HG03575 (cell line): ENCODE results near the gene TMEM178B.
"Not testable (repeated sequence)": the region's sequence is repeated elsewhere in the genome, so short reads cannot be mapped to it uniquely, and the experiment has no call there.

ENCODE experiments used
- ATAC-seq: cut with Tn5 transposase; IDR thresholded peaks from one replicate; pipeline ENCODE4 v1.9.1; 2021; ENCODE audit not compliant: unreplicated experiment, insufficient number of reproducible peaks, low FRiP score; ENCODE audit errors: extremely low read depth

Gene TMEM178B

DNA sequence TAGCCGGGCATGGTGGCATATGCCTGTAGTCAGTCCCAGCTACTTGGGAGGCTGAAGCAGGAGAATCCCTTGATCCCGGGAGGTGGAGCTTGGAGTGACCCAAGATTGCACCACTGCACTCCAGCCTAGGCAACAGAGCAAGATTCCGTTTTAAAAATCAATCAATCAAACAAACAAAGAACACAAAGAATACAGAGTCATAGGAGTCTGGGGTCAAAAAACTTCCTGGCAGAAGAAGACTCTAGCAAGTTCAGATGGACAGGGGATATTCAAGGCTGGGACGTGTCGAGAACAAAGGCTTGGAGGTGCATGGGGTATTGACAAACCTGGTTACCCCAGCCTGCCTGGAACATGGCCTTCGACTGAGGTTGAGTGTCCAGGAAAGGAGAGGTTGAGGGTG is 248.5 kb downstream of the TMEM178B start:
- no peak for ATAC-seq

DNA sequence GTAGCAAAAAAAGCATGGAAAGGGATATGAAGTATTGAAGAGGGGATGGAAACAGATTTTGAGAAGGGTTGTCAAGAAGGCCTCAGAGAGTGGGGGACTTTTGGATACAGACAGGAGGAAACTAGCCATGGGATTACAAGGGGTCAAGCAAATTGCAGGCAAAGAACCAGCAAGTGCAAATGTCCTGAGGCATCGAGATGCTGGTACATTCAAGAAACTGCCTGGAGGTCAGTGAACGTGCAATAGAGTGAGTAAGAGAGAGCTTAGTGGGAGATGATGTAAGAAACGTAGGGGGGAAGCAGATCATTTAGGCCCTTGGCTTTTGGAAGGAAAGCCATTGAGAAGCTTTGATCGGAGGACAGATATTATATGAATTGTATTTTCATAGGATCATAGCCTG is 250.0 kb downstream of the TMEM178B start:
- ATAC-seq = no peak

DNA sequence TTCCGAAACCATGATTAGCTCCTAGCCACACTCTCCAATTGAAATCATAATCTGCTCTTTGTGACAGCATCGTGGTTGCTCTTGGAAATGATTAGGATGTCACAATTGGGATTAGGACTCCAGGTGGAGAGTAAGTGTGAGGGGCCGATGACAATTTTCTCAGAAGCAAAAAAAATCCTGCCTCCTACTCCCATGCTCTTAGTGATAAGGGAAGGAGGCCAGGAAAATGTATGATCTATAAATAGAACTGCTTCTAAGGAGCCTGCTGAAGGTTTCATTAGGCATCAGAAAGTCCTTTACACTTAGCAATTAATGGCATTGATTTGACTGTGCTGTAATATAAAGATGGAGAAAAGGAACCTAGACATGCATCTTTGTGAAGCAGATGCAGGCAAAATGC is 251.0 kb downstream of the TMEM178B start:
- ATAC-seq = no peak

DNA sequence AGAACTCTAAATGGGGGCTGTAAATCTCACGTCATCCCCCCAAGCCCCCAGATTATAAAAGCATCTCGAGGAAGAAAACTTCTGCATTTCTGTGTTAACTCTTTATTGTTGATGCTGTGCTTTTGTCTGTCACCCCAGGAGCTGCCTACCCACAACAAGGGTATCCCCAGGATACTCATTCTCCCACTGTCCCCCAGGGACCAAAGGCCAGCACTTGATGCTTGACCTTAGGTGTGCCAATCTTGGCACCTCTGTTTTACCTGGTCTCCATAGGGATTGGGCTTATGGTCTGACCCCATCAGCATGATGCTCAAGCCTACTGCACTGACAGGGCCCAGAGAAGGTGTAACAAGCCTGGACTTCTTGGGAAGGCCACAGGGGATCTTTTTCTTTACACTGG is 251.4 kb downstream of the TMEM178B start:
- ATAC-seq = no peak

DNA sequence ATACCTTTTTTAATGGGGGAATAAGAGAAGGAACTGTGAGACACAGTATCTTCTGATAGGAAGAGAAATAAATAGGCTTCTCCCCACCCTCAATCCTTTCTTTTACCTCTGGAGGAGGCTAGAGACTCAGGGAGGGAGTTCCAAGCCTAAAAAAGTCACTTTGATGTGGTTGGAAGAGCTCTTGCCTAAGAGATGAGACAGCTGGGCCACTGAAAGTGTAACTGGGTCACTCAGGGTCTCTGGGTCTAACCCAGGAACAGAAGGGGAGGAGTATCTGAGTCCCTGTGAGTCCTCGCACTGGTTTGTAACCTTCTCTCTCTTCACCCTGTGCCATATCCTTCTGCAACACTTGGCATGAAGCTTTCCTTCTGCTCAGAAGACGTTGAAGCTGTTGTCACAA is 254.4 kb downstream of the TMEM178B start:
- ATAC-seq = no peak

DNA sequence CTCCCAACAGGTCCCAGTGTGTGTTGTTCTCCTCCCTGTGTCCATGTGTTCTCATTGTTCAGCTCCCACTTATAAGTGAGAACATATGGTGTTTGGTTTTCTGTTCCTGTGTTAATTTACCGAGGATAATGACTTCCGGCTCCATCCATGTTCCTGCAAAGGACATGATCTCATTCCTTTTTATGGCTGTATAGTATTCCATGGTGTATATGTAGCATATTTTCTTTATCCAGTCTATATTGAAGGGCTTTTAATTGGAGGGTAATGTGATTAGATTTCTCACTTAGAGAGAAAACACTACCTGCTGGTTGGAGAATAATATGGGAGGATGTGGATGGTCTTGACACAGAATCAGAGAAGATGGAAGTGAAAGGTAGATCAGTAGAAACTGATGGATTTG is 256.4 kb downstream of the TMEM178B start:
- ATAC-seq = not testable (repeated sequence)

DNA sequence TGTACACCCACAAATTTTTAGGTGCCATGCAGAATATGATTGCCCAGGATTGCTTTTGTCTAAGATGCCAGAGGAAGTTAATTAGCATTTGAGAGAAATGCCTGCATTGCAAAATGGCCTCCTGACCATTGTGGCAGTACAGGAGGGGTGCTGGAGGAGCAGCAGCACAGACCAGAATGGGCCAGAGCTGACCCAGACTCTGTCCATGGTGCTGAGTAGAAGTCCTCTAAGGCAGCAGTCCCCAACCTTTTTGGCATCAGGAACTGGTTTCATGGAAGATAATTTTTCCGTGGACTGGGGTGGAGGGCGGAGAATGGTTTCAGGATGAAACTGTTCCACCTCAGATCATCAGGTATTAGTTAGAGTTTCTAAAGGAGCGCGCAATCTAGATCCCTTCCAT is 259.6 kb downstream of the TMEM178B start:
- ATAC-seq = no peak

DNA sequence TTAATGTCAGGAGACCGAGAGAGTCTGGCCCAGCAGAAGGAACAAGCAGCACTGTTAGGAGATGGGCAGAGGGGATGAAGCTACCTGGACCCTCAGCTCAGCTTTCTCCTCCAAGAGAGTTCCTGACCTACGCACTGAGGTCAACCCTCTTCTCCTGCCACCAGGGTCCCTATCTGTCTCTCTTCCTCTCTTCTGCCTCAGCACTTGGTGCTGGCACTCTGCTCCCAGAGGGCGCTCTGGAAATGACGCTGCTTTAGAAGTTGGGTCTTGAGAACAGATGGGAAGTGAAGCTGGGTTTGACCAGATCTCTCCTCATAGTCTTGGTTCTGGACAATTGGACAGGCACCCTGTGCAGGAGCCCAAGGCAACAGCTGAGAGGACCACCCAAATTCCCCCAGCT is 261.3 kb downstream of the TMEM178B start:
- ATAC-seq = no peak

DNA sequence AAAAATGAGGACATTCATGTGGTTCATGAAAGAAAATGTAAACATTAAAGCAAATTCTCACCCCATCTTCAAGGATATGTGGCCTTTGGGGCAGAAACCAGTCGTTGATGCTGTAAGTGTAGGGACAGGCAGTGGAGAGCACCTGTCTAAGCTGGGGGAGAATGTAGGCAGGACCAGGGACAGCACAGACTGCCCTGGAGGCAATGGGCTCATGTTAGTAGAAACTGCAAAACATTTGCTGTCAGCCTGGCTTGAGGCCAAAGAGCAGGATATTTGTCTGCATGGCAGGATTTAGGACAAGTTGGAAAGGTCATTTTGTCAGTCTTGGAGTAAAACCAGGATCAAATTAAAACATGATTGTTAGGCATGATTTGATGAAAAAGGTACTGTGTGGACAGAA is 265.7 kb downstream of the TMEM178B start:
- no peak for ATAC-seq

DNA sequence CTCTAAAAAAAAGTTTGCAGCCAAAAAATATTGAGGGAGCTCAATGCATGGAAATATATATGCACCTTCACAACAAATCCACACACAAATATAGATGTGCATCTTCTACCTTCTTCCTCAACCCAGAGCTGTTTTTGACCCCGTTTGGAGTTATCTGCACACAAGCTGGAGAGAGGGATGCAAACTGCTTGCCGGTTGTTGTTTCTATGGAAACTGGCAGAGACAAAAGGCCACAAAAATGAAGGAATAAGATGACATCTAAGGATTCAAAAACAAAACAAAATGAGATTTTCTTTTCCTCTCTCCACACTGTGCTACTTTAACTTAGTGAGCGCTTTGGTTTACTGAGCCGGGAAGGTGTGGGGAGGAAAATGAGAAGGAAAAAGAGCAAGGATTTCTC is 267.1 kb downstream of the TMEM178B start:
- no peak for ATAC-seq

DNA sequence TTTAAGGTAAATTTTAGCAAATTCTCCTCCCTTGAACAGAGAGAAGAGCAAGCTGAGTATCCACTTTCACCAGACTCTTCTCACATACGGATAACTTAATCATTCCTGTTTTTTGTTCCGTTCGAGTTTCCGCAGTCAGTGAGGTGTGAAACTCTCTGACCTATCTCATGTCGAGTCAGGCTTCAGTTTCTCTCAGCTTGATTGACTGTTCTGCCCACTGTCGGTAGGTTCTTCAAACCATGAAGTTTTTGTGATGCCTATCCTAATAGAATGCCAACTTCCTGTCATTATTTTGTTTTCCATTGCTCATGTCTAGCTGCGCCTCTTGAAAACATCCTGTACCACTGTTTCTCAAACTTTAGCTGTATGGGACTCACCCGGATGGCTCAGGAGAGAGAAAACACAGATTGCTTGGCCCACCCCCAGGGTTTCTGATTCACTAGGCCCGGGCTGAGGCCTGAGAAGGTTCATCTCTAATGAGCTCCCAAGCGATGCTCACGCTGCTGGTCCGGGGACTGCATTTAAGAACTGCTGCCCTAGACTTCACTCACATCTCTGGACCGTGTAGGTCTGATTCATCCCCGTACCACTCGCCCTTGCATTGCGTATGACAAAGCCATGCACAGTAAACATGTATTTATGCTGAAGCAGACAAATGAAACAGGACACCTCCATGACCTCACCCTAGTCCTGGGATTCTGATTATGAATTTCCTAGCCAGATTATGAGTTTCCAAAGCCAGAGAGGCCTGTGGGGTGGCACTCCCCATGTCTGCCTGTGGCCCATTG is 269.0 kb downstream of the TMEM178B start:
- no peak for ATAC-seq

DNA sequence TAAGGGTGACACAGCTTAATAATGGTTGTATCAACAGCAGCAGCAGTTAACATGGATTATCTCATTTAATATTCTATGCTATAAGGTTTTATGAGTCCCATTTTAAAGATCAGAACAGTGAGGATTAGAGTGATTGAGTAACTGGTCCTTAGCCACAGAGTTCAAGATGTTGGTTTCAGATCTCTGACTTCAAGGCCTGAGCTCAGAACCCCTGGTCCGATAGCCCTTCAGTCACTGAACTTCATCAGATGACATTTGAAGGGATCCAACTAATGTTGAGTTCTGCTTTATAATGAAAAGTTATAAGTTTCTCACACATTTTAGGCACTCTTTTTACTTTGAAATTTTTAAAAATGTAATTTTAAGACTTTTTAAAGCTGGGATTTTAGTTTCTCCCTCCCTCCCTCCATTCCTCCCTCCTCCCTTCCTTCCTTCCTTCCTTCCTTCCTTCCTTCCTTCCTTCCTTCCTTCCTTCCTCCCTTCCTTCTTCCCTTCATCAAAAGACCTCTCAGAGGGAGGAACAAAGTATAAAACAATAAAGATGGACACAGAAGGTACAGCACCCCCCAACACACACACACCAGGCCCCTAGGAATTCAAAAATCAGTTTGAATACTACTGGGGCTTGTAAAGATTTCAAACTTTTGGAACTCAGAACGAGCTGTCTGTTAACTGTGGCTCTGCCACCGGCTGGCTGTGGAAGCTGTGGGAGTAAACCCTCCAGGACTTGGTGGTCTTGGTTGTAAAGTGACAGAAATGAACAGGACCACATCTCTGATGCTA is 270.5 kb downstream of the TMEM178B start:
- no peak for ATAC-seq

DNA sequence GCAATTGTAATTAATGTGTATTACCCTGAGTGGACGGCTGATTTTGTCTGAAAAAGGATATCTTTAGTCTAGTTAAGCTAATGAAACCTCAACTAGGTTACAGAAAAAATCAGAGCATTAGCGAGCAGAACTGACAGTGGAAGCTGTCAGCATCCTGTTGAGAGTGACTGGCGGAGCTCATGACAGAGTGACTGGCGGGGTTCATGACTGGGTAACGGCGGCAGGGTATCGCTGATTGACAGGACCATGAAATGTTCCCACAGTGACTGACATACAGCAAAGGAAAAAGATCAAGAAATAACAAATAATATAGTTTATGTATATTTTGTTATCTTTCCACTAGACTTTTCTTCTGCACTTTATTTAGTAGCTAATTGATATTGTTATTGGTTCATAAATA is 274.9 kb downstream of the TMEM178B start:
- ATAC-seq = no peak

DNA sequence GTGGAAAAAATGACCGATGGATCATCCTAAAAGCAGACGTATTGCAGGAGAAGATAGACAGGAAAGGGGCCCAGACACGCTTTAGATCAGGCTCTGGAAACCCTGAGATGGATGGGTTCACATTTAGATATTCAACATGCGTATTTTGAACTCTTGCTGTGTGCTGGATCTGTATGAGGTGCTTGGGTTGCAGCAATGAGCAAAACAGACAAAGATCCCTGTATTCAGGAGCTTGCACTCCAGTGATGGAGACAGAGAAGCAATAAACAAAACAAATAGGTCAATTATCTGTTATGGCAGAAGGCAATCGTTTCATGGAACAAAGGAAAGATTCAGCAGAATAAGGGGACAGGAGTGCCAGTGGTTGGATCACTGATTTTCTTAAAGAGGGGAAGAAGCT is 275.5 kb downstream of the TMEM178B start:
- ATAC-seq = no peak

DNA sequence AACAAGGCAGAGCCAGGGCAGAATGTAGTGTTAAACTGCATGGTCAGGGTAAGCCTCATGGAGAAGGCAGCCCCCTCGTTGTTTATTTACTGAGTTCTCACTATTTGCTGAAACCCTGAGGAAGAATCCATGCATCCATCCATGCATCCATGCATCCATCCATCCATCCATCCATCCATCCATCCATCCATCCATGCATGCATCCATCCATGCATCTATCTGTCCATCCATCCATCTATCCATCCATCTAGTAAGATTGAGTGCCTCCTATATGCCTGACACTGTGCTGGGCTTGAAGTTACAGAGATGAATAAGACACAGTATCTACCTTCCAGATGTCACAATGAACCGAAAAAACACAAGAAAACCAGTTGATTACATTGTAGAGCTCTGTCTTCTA is 275.9 kb downstream of the TMEM178B start:
- ATAC-seq = no peak

DNA sequence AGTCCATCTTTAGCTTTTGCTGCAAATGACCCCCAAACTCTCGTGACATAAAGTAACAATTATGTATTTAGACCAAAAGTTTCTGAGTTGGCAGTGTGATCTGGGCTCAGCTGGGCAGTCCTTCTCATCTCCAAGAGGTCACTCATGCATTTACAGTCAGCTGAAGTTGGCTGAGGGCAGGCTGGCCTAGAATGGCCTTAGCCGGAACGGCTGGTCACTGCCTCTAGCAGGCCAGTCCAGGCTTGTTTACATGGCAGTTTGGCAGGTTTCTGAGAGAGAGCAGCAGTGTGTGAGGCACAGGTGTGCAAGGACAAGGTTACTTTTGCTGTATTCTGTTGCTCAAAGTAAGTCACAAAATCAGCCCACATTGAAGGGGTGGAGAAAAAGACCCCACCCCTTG is 277.3 kb downstream of the TMEM178B start:
- ATAC-seq = no peak

DNA sequence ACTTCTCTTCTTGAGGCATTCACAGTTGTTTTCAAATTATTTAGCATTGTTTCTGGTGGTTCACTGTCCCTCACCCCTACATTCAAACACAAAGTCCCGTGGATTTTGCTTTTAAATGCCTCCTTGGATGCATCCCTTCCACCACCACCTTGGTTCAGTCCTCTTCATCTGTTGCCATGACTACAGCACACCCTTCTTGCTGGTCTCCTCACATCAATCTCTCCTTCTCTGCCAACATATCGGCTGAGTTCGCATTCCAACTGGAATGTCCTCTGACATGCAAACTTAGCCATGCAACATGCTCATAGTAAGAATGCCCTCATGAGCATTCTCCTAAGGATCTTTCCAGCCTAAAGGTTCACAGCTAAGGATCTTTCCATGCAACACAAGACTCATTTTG is 279.1 kb downstream of the TMEM178B start:
- no peak for ATAC-seq

DNA sequence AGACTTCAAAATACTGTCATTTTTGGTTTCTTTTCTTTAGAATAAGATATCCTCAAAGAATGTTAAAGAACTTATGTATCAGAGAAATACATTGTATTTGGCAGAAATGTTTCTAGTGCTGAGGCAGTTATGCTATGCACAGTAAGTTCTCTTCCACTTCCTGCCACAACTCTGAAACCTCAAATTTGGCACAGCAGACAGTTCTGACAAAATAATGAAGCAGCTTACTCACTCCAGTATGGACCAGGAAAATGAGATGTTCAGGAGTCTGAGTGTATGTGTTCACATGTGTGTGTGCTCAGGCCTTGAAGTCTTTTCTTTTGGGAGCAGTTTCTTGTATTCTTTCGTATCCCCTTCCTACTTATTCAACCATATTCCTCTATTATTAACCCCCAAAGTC is 280.4 kb downstream of the TMEM178B start:
- no peak for ATAC-seq

DNA sequence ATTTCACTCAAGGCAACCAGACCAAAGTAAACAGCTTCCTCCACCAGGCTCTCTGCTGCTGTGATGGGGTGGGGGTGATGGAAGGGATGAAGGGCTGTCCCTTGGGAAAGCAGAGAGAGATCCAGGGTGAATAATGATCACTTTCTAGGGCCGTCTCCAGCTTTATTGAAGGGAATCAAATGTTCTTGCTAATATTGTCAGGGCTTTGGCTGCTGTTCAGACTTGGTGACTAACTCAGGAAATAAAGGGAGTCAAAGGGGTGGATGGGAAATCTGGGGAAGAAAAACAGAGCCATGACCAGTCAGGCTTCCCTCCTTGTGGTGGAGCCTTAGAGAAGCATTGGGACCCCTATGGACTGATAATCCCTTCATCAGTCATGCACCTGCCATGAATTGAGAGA is 281.2 kb downstream of the TMEM178B start:
- no peak for ATAC-seq

DNA sequence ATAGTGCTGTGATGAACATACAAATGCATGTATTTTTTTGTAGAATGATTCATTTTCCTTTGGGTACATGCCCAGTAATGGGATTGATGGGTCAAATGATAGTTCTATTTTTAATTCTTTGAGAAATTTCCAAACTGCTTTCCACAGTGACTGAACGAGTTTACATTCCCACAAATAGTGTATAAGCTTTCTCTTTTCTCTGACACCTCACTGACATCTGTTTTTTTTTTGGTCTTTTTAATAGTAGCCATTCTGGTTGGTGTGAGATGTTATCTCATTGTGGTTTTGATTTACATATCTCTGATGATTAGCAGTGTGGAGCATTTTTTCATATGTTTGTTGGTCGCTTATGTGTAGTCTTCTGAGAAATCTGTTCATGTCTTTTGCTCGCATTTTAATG is 282.3 kb downstream of the TMEM178B start:
- ATAC-seq = no peak

DNA sequence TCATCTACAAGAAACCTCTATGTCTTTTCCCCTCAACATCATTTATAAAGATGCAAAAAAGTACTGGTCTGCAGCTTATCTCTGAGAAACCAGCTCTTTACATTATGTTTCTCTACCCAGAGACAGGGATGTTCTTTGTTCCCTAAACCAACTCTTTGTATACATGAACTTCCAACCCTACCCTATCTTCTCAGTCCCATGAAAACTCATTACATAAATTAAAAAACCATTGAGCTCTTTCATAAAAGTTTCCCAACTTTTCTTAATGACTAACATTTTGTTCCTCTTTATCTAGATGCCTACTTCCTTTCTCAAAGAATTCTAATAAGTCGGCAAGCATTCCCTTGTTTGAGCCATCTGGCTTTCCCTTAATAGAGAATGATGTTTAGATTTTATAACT is 284.5 kb downstream of the TMEM178B start:
- ATAC-seq = no peak
